Measurements from ENCODE around the gene SFXN1.

SFXN1 gene

DNA sequence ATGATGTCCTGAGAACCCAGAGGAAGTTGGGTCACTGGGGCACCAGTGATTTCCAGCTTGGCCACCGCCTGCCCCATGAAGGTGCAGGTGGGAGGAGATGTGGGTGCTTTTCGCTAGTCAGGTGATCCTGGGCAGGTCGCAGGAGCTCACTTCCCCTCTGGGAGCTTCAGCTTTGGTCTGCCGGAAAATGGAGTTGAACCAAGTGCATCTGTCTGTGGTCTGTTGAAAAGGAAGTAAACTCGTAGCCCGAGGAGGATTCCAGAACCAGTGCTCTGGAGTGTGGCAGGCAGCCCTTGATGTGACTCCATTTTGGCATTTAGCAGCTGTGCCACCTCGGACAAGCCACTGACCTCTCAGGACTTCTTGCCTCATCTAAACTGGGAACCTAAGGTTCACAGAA is 97.7 kb downstream of the SFXN1 start:
- DNase-seq (ENCODE audit: low spot score), result no peak

DNA sequence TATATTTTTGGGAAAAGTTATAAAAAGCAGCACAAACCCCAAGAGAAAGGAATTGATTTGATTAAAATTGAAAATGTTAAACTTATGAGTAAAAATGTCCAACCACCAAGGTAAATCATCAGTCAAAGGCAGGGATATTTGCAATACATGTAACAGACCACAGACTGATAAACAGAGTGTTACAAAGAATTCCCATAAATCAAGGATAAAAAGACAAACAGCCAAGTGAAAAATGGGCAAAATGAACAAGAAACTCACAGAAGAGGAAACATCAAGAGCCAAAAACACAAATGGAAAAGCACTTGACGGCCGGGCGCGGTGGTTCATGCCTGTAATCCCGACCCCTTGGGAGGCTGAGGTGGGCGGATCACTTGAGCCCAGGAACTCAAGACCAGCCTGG is 98.2 kb downstream of the SFXN1 start:
- DNase-seq (ENCODE audit: low spot score), result no peak
